Measurements from ENCODE around the gene MYADM. TPM values are rescaled to one million over a fixed set of nuclear protein-coding genes. Genes with fewer than 3 reads are reported as not detected.

Gene MYADM
- total RNA-seq, 1 donor from 2014 or later = 100 TPM

GRCh38 chr19:53883231-53883661 lies 15.6 kb downstream of the MYADM start:
- intact Hi-C loops (cut with micrococcal nuclease) = no loop called here

GRCh38 chr19:53883741-53884140 lies 16.1 kb downstream of the MYADM start:
- intact Hi-C loops (cut with micrococcal nuclease) = no loop called here

- intact Hi-C loops (cut with micrococcal nuclease) = no loop called here
These were observed 16.6 kb downstream of the MYADM start for GRCh38 chr19:53884256-53884655.

- intact Hi-C loops (cut with micrococcal nuclease) = no loop called here
These were observed 17.4 kb downstream of the MYADM start for GRCh38 chr19:53885036-53885435.

- intact Hi-C loops (cut with micrococcal nuclease) = no loop called here
These were observed 24.8 kb downstream of the MYADM start for GRCh38 chr19:53892301-53892980.

GRCh38 chr19:53892981-53893325 lies 25.3 kb downstream of the MYADM start:
- intact Hi-C loops (cut with micrococcal nuclease) = no loop called here

- intact Hi-C loops (cut with micrococcal nuclease) = no loop called here
These were observed 27.0 kb downstream of the MYADM start for GRCh38 chr19:53894707-53895106.

GRCh38 chr19:53896682-53897081 lies 29.0 kb downstream of the MYADM start:
- intact Hi-C loops (cut with micrococcal nuclease) = no loop called here

GRCh38 chr19:53897459-53897858 lies 29.8 kb downstream of the MYADM start:
- intact Hi-C loops (cut with micrococcal nuclease) = no loop called here

GRCh38 chr19:53898166-53898565 lies 30.5 kb downstream of the MYADM start:
- intact Hi-C loops (cut with micrococcal nuclease) = no loop called here

GRCh38 chr19:53898636-53899341 lies 31.1 kb downstream of the MYADM start:
- intact Hi-C loops (cut with micrococcal nuclease) = no loop called here

GRCh38 chr19:53900191-53900860 lies 32.6 kb downstream of the MYADM start:
- intact Hi-C loops (cut with micrococcal nuclease) = no loop called here

- intact Hi-C loops (cut with micrococcal nuclease) = loop anchor here (2.0 kb wide), 3 partner anchors 22 to 74 kb away; no protein-coding TSS in a partner anchor
These were observed 35.5 kb downstream of the MYADM start for GRCh38 chr19:53903055-53903680.

- intact Hi-C loops (cut with micrococcal nuclease) = loop anchor here (5.0 kb wide), 1 partner anchor 127 kb away; no protein-coding TSS in a partner anchor
These were observed 37.2 kb downstream of the MYADM start for GRCh38 chr19:53904909-53905308.

- intact Hi-C loops (cut with micrococcal nuclease) = loop anchor here (1.0 to 5.0 kb wide), 3 partner anchors 53 to 127 kb away; no protein-coding TSS in a partner anchor
These were observed 38.1 kb downstream of the MYADM start for GRCh38 chr19:53905787-53906186.

GRCh38 chr19:53906211-53907192 lies 38.8 kb downstream of the MYADM start:
- intact Hi-C loops (cut with micrococcal nuclease) = loop anchor here (1.0 to 5.0 kb wide), 3 partner anchors 54 to 126 kb away; no protein-coding TSS in a partner anchor

- intact Hi-C loops (cut with micrococcal nuclease) = loop anchor here (2.0 to 5.0 kb wide), 2 partner anchors 54 to 125 kb away; no protein-coding TSS in a partner anchor
These were observed 39.5 kb downstream of the MYADM start for GRCh38 chr19:53907193-53907581.

GRCh38 chr19:53907690-53908089 lies 40.0 kb downstream of the MYADM start:
- intact Hi-C loops (cut with micrococcal nuclease) = loop anchor here (2.0 to 5.0 kb wide), 2 partner anchors 55 to 125 kb away; no protein-coding TSS in a partner anchor

- intact Hi-C loops (cut with micrococcal nuclease) = loop anchor here (5.0 kb wide), 1 partner anchor 124 kb away; no protein-coding TSS in a partner anchor
These were observed 40.6 kb downstream of the MYADM start for GRCh38 chr19:53908106-53908934.
